HG03457 (cell line): ENCODE data around the gene DPH2.

Source experiments
- ATAC-seq: cut with Tn5 transposase; IDR thresholded peaks from one replicate; pipeline ENCODE4 v1.9.1; 2021; ENCODE audit warnings: moderate number of reproducible peaks; ENCODE audit not compliant: unreplicated experiment

DPH2 gene

GRCh38 chr1:43969746-43970466, at the start of gene DPH2:
Gene DPH2, plus strand, starts transcription at chr1:43970010. Its CDS starts 166 bp downstream, at chr1:43970176.
- ATAC-seq, result peak; percentile 61

- no peak for ATAC-seq
Measured at GRCh38 chr1:43921022-43921421, 48.8 kb upstream of the DPH2 start.

- no peak for ATAC-seq
Measured at GRCh38 chr1:43924516-43924915, 45.3 kb upstream of the DPH2 start.

- ATAC-seq, result no peak
Measured at GRCh38 chr1:43925846-43926245, 44.0 kb upstream of the DPH2 start.

- ATAC-seq, result no peak
Measured at GRCh38 chr1:43930168-43930948, 39.5 kb upstream of the DPH2 start.

GRCh38 chr1:43930949-43931275, 38.9 kb upstream of the DPH2 start:
- no peak for ATAC-seq

GRCh38 chr1:43931711-43932660, 37.8 kb upstream of the DPH2 start:
- no peak for ATAC-seq

- ATAC-seq, result no peak
Measured at GRCh38 chr1:43932786-43933385, 36.9 kb upstream of the DPH2 start.

GRCh38 chr1:43933386-43934100, 36.3 kb upstream of the DPH2 start, which contains the start of gene ARTN:
Gene ARTN, plus strand, starts transcription at chr1:43933801. Its CDS starts 1,856 bp downstream, at chr1:43935657.
- no peak for ATAC-seq

GRCh38 chr1:43934101-43934985, 35.5 kb upstream of the DPH2 start:
- no peak for ATAC-seq

- no peak for ATAC-seq
Measured at GRCh38 chr1:43934986-43935324, 34.9 kb upstream of the DPH2 start.

GRCh38 chr1:43935711-43936427, 33.9 kb upstream of the DPH2 start:
- no peak for ATAC-seq

- no peak for ATAC-seq
Measured at GRCh38 chr1:43936431-43937151, 33.2 kb upstream of the DPH2 start.

GRCh38 chr1:43937179-43937865, 32.5 kb upstream of the DPH2 start:
- ATAC-seq, result no peak

- no peak for ATAC-seq
Measured at GRCh38 chr1:43938383-43938782, 31.4 kb upstream of the DPH2 start.

GRCh38 chr1:43938892-43939587, 30.8 kb upstream of the DPH2 start:
- no peak for ATAC-seq

- no peak for ATAC-seq
Measured at GRCh38 chr1:43942411-43942810, 27.4 kb upstream of the DPH2 start.
